Lung microvascular endothelial cell (primary cell): ENCODE data around the gene PRPF40A. TPM values are rescaled to one million over a fixed set of nuclear protein-coding genes. Genes with fewer than 3 reads are reported as not detected.
"Not testable (repeated sequence)": the region's sequence is repeated elsewhere in the genome, so short reads cannot be mapped to it uniquely, and the experiment has no call there.

ENCODE experiments used
- DNase-seq, 2 donors: peaks; one replicate each; pipeline versions ENCODE4 v3.0.0 to v3.0.0-alpha.2; 2010; ENCODE audit warnings: low read depth in 2 of 2
- total RNA-seq: library from RNA; depleted of rRNA; stranded (reverse); fragments of >200 nt; gene quantifications from 2 replicates; pipeline ENCODE4 v1.2.1, GENCODE V29; 2014

The PRPF40A gene
- total RNA-seq = 69.4 and 79.8 TPM in 2 replicates

GRCh38 chr2:152717228-152718075 lies at the start of gene PRPF40A:
Gene PRPF40A (minus strand): TSS chr2:152717461. CDS start chr2:152717439, 22 bp downstream.
- DNase-seq = peak; percentile 99

- no peak for DNase-seq
Measured at GRCh38 chr2:152766928-152767327, 49.7 kb upstream of the PRPF40A start.

GRCh38 chr2:152763651-152764050 lies 46.4 kb upstream of the PRPF40A start:
- DNase-seq = no peak

GRCh38 chr2:152763208-152763607 lies 45.9 kb upstream of the PRPF40A start:
- DNase-seq = not testable (repeated sequence)

GRCh38 chr2:152762202-152762601 lies 44.9 kb upstream of the PRPF40A start:
- DNase-seq = no peak

GRCh38 chr2:152761214-152761613 lies 44.0 kb upstream of the PRPF40A start:
- no peak for DNase-seq

GRCh38 chr2:152759290-152760072 lies 42.2 kb upstream of the PRPF40A start:
- DNase-seq = no peak

GRCh38 chr2:152755029-152755428 lies 37.8 kb upstream of the PRPF40A start:
- DNase-seq = no peak

GRCh38 chr2:152747751-152748150 lies 30.5 kb upstream of the PRPF40A start:
- not testable (repeated sequence) for DNase-seq

GRCh38 chr2:152743002-152743401 lies 25.7 kb upstream of the PRPF40A start:
- peak; percentile 27 to 28 for DNase-seq

- peak; percentile 70 to 72 for DNase-seq
Measured at GRCh38 chr2:152740743-152741328, 23.6 kb upstream of the PRPF40A start.

GRCh38 chr2:152739705-152740104 lies 22.4 kb upstream of the PRPF40A start:
- DNase-seq = not testable (repeated sequence)

- no peak for DNase-seq
Measured at GRCh38 chr2:152738438-152738837, 21.2 kb upstream of the PRPF40A start.

GRCh38 chr2:152737509-152737908 lies 20.2 kb upstream of the PRPF40A start:
- DNase-seq = not testable (repeated sequence)

GRCh38 chr2:152730591-152731333 lies 13.5 kb upstream of the PRPF40A start:
- no peak for DNase-seq

GRCh38 chr2:152729844-152730243 lies 12.6 kb upstream of the PRPF40A start:
- DNase-seq = no peak

GRCh38 chr2:152723918-152724317 lies 6.7 kb upstream of the PRPF40A start:
- no peak for DNase-seq

GRCh38 chr2:152722639-152723038 lies 5.4 kb upstream of the PRPF40A start:
- not testable (repeated sequence) for DNase-seq

GRCh38 chr2:152720794-152721193 lies 3.5 kb upstream of the PRPF40A start:
- no peak for DNase-seq

- peak in 1 of 2 donors; percentile 35 for DNase-seq
Measured at GRCh38 chr2:152718909-152719645, 1.8 kb upstream of the PRPF40A start.
